HuH-7.5 (cell line): ENCODE data around the gene SBNO1.
"Not testable (repeated sequence)": the region's sequence is repeated elsewhere in the genome, so short reads cannot be mapped to it uniquely, and the experiment has no call there.

Experiments used
- DNase-seq: peaks from one replicate; pipeline ENCODE4 v3.0.0; 2011; ENCODE audit warnings: low spot score

The SBNO1 gene

GRCh38 chr12:123270214-123271000 lies 94.2 kb downstream of the SBNO1 start:
- peak; percentile 73 for DNase-seq

GRCh38 chr12:123269896-123270213 lies 94.8 kb downstream of the SBNO1 start:
- DNase-seq, result no peak

GRCh38 chr12:123269395-123269892 lies 95.2 kb downstream of the SBNO1 start:
- no peak for DNase-seq

- no peak for DNase-seq
Observed at GRCh38 chr12:123268850-123269249, 95.8 kb downstream of the SBNO1 start.

GRCh38 chr12:123267991-123268843 lies 96.4 kb downstream of the SBNO1 start:
- no peak for DNase-seq

GRCh38 chr12:123267335-123267920 lies 97.2 kb downstream of the SBNO1 start:
- no peak for DNase-seq

- no peak for DNase-seq
Observed at GRCh38 chr12:123266679-123267277, 97.9 kb downstream of the SBNO1 start.

GRCh38 chr12:123265851-123266678 lies 98.6 kb downstream of the SBNO1 start:
- DNase-seq, result no peak

- DNase-seq, result peak; percentile 55
Observed at GRCh38 chr12:123264642-123265041, 100.0 kb downstream of the SBNO1 start.

- no peak for DNase-seq
Observed at GRCh38 chr12:123263196-123263817, 101.3 kb downstream of the SBNO1 start.

- no peak for DNase-seq
Observed at GRCh38 chr12:123261196-123261595, 103.5 kb downstream of the SBNO1 start.

GRCh38 chr12:123260081-123260480 lies 104.6 kb downstream of the SBNO1 start:
- no peak for DNase-seq

- DNase-seq, result no peak
Observed at GRCh38 chr12:123258593-123258992, 106.1 kb downstream of the SBNO1 start.

- no peak for DNase-seq
Observed at GRCh38 chr12:123254853-123255446, 109.7 kb downstream of the SBNO1 start.

GRCh38 chr12:123253641-123254459 lies 110.8 kb downstream of the SBNO1 start:
- no peak for DNase-seq

GRCh38 chr12:123252365-123252764 lies 112.3 kb downstream of the SBNO1 start:
- DNase-seq, result not testable (repeated sequence)

GRCh38 chr12:123251403-123252076 lies 113.1 kb downstream of the SBNO1 start:
- no peak for DNase-seq

- no peak for DNase-seq
Observed at GRCh38 chr12:123250471-123251383, 113.9 kb downstream of the SBNO1 start.
